ENCODE data around the gene SEMA5A.

DNA sequence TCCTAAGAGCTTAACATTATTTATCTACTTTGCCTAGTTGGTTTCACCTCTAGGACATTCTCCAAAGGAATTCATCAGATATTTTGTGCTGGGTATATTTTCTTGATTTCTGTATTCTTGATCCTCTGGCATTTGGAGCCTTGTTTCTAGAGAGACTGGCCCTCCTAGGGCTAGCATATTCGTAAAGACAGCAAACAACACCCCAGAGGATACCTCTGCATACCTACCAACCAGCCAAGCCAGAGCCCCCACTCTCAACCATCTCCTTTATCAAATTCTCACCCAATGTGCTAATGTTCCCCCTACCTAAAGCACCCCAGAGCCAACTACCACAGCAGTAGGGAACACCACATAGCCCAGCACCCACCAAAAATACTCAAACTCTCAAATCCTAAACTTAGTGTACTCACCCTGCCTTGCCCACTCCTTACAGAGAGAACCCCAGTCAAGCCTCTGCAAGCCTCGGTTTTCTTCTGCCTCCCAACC, 149.5 kb downstream of the SEMA5A start:
- TF ChIP-seq, protein P1, sequence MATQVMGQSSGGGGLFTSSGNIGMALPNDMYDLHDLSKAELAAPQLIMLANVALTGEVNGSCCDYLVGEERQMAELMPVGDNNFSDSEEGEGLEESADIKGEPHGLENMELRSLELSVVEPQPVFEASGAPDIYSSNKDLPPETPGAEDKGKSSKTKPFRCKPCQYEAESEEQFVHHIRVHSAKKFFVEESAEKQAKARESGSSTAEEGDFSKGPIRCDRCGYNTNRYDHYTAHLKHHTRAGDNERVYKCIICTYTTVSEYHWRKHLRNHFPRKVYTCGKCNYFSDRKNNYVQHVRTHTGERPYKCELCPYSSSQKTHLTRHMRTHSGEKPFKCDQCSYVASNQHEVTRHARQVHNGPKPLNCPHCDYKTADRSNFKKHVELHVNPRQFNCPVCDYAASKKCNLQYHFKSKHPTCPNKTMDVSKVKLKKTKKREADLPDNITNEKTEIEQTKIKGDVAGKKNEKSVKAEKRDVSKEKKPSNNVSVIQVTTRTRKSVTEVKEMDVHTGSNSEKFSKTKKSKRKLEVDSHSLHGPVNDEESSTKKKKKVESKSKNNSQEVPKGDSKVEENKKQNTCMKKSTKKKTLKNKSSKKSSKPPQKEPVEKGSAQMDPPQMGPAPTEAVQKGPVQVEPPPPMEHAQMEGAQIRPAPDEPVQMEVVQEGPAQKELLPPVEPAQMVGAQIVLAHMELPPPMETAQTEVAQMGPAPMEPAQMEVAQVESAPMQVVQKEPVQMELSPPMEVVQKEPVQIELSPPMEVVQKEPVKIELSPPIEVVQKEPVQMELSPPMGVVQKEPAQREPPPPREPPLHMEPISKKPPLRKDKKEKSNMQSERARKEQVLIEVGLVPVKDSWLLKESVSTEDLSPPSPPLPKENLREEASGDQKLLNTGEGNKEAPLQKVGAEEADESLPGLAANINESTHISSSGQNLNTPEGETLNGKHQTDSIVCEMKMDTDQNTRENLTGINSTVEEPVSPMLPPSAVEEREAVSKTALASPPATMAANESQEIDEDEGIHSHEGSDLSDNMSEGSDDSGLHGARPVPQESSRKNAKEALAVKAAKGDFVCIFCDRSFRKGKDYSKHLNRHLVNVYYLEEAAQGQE (IDR thresholded peaks at IDR 0.05; ENCODE audit: insufficient read depth in 1 of 2, low read depth in 2 of 2, low read length in 2 of 2), result no peak
- no peak for TF ChIP-seq POLR2AphosphoS5 (IDR thresholded peaks at IDR 0.05; ENCODE audit: low read depth, low read length)
- TF ChIP-seq TAF1 (IDR thresholded peaks at IDR 0.05; ENCODE audit: borderline replicate concordance, insufficient read depth, low read length), result no peak
- TF ChIP-seq SIN3A (IDR thresholded peaks at IDR 0.05; ENCODE audit: borderline replicate concordance, insufficient read depth, low read length), result no peak
